NCI-H2196 treated with DMSO at 0.1 percent for 48 hours (cell line): ENCODE results near the gene TMCO1.
"Not testable (repeated sequence)": the region's sequence is repeated elsewhere in the genome, so short reads cannot be mapped to it uniquely, and the experiment has no call there.

ENCODE experiments used
- DNase-seq: peaks from one replicate; lab custom pipeline; 2025; ENCODE audit not compliant: unreplicated experiment; lab: John Stamatoyannopoulos, UW

The TMCO1 gene, protein sequence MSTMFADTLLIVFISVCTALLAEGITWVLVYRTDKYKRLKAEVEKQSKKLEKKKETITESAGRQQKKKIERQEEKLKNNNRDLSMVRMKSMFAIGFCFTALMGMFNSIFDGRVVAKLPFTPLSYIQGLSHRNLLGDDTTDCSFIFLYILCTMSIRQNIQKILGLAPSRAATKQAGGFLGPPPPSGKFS

DNA sequence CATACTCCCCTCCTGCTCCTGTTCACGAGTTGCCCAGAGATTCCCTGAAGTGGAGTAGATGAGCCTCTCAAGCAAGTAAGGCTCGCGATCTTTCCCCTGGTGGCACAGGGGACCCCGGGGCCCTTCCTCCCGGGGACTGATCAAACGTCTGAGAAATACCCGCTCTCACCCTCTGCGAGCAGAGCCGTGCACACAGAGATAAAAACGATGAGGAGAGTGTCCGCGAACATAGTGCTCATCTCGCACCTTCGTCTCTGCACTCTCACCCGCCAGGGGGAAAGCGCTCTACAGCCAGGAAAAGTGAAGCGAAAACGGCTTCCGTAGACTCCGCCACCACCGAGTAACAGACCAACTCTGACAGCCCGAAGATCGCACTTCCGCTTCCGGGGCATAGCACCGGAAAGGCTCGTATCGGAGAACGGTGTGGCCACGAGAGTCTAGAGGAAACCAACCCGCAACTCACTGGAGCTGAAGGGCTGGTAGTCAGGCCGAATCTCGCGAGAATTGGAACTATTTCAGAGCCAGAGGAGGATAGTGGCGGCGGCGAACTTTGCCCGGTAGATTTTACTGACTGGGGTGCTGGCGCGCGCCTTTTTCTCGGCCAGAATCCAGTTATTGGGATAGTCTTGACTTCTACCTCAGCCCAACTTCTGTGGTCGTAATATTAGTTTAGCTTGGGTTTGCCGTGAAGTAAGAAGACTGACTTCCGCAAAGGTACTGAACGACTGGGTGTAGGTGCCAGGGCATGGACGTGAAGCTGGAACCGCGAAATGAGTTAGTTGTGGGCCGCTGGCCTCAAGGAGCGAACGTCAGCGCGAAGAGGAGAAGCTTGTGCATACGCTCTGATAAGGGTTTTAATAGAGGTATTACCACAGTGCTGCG lies at the start of gene TMCO1:
Gene TMCO1 (minus strand): TSS at position 356 of the 882 bp plus-strand sequence. CDS start 117 bp downstream, at position 239.
- peak; percentile 94 for DNase-seq

DNA sequence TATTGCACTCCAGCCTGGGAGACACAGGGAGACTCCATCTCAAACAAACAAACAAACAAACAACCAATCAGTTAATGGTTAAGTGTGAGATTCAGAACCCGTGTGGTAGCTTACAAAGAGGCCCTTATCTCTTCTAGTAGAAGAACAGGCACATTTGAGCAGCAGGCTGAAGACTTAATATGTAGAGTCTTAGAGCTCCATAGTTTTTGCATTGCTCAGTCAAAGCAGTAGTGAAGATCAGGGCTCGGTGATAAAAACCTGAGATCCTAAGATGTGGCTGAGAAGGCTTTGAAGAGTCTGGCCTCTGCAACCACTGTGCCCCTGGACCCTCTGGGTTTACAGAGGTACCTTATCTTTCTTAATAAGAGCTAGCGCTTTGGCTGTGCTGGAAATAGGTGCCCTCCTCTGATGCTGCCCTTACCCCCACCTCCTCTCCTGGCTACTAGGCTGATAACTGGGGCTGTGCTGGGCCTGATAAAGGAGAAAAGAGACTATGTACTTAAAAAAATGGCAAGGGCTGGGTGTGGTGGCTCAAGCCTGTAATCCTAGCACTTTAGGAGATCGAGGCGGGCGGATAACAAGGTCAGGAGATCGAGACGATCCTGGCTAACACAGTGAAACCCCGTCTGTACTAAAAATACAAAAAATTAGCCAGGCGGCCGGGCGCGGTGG lies 48.3 kb upstream of the TMCO1 start:
- no peak for DNase-seq

DNA sequence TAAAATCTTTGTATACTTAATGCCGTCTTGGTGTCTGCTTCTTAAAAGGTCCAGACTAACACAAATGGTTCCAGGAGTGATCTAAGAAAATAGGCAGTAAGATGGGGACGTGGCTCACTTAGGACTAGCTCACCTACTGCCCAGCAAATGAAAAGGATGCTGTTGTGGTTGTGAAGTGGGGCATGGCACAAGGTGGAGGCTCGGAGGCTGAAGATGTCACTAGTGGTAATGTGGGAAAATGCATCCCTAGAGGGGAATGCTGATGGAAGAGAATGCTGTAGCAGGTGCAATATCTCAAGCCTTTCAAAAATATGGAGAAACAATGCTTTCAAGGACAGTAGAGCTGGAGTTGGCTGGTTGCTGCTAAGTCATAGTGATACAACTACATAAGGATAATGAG lies 47.5 kb upstream of the TMCO1 start:
- no peak for DNase-seq

- DNase-seq, result no peak
Observed at GRCh38 chr1:165815725-165816124, 47.1 kb upstream of the TMCO1 start.

DNA sequence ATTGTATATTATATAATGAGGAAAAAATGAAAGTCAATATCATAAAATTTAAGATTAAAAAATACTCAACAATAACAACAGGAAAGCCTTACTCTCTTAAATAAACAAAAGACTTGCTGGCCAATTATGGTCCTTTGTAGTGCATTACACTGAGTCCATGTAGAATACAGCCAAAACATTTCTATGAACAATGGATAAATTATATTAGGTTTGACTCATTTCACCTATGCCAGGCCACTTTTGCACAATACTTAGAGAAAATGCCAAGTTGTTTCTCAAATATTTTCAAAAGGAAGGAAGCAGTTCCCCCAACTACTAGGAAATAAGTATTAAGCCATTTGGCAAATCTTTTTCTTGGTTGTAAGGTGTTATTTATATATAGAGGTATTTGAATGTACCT lies 38.9 kb upstream of the TMCO1 start:
- no peak for DNase-seq

GRCh38 chr1:165804513-165804912 lies 35.8 kb upstream of the TMCO1 start:
- DNase-seq, result not testable (repeated sequence)

- no peak for DNase-seq
Observed at GRCh38 chr1:165799387-165799786, 30.7 kb upstream of the TMCO1 start.

- no peak for DNase-seq
Observed at GRCh38 chr1:165795894-165796293, 27.2 kb upstream of the TMCO1 start.

DNA sequence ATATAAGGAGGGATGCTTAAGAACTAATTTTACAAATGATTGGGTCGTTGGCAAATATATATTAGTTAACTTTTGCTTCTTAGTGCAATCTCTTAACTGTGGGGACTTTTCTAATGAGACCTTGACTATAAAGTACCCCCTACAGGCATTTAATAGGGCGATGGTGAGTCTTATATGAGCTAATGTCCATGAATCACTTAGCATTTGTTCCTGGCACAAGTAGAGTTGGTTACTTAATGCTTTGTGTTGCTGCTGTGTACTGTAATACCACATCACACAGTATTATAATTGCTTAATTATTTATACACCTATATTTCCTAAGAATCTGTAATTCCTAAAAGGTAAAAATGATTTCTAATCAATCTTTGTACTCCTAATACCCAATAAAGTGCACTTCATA lies 25.3 kb upstream of the TMCO1 start:
- no peak for DNase-seq

DNA sequence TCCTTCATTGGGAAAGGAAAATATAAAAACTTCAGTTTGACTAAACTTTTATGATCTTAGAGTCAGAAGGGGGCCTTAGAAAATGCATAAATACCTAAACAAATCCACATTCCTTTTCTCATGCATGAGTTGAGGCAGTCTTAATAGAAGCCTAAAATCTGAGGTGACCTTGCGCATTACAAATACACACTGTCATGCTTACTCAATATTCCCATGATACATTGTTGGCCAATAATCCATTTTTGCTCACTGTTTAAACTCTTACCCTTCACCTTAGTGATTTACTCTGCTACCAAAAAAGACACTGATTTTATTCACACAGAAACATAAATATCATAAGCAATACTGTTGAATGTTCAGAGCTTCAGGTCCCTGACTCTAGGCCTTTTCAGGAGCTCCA lies 19.1 kb upstream of the TMCO1 start:
- no peak for DNase-seq

DNA sequence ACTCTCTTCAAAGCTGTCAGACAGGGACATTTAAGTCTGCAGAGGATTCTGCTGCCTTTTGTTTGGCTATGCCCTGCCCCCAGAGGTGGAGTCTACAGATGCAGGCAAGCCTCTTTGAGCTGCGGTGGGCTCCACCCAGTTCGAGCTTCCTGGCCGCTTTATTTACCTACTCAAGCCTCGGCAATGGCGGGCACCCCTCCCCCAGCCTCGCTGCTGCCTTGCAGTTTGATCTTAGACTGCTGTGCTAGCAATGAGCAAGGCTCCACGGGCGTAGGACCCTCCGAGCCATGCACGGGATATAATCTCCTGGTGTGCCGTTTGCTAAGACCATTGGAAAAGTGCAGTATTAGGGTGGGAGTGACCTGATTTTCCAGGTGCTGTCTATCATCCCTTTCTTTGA lies 14.9 kb upstream of the TMCO1 start:
- DNase-seq, result not testable (repeated sequence)

DNA sequence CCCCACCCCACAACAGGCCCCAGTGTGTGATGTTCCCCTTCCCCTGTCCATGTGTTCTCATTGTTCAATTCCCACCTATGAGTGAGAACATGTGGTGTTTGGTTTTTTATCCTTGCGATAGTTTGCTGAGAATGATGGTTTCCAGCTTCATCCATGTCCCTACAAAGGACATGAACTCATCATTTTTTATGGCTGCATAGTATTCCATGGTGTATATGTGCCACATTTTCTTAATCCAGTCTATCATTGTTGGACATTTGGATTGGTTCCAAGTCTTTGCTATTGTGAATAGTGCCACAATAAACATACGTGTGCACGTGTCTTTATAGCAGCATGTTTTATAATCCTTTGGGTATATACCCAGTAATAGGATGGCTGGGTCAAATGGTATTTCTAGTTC lies 9.5 kb upstream of the TMCO1 start:
- DNase-seq, result not testable (repeated sequence)

GRCh38 chr1:165773324-165773965 lies 4.8 kb upstream of the TMCO1 start:
- no peak for DNase-seq

- no peak for DNase-seq
Observed at GRCh38 chr1:165772739-165773138, 4.1 kb upstream of the TMCO1 start.

GRCh38 chr1:165764277-165764676 lies 4.4 kb downstream of the TMCO1 start:
- no peak for DNase-seq

DNA sequence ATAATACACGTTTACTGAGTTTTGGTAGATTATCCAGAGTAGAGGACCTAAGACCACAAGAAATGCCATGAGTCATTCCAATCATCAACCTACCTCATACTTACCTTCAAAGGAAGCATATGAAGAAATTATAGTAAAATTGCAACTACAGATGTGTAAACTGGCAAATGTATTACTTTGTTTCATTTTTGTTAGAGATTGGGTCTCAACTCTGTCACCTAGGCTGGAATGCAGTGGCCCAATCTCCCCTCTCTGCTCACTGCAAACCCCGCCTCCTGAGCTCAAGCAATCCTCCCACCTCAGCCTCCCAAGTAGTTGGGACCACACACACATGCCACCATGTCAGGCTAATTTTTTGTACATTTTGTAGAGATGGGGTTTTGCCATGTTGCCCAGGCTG lies 5.2 kb downstream of the TMCO1 start:
- DNase-seq, result no peak

DNA sequence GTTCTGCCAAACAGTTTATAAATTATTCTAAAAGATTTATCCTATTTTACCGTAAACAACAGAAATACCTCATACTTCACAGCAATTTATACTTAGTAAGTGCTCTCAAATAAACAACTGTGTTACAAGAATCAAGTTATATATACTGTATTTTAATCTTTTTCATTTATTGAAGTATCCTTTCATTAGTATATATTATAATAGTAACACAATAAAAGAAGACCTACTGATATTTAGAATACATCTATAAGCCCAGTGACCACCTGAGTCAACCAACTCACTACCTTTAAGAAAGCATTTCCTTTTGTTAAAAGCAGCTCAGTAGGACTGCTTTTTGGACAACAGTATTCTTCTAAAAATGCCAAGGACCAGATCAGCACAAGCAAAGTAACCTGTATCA lies 5.9 kb downstream of the TMCO1 start:
- no peak for DNase-seq

DNA sequence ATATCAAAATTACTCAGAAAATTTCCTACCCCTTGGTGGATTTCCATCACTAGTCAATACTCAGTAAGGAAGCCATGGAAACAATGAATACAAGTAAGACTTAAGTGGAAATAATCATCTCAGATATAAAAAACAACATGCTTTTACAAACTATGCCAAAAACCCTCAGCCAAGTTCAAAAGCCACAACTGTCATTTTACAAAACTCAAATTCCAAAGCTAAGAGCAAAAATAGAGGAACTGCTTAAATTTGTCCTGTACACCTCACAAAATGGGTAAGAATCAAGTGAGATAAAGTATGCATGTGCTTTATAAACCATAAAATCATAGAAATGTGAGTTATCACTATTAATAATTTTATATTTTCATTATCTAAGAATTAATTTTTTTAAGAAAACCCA lies 9.6 kb downstream of the TMCO1 start:
- no peak for DNase-seq

DNA sequence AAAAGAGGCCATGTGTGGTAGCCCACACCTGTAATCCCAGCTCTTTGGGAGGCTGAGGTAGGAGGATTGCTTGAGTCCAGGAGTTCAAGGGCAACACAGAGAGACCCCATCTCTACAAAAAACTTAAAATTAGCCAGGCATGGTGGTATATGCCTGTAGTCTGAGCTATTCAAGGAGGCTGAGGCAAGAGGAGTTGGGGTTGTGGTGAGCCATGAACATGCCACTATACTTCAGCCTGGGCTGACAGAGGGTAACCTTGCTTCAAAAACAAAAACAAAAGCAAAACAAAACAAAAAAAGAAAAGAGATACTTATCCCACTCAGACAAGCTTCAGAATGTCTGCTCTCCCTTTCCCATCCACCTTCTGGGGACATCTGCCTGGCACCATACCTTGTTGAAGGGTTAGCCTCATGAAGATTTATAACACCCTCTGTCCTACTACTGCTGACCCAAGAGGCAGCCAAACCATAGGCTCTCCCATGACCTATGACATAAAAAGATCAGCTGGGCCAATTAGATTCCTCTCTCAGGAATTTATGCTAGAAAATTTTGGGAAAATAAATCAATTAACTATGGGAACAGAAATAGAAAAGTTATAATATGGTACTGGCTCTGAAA lies 13.2 kb downstream of the TMCO1 start:
- no peak for DNase-seq

DNA sequence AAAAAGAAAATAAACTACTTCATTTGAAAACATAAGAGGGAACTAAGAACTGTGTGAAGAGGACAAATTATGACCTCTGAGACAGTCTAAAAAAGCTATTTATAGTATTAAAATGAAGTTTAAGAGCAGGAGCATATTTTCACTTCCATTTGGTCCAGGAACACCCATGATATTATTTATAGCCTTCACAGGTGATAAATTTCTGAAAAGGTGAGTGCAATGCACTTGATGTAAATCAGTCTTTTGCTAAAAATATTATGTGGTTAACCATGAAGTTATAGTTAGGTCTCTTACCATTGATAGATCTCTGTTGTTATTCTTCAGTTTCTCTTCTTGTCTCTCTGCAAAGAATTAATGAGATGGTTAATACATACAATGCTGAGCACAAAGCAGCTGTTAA lies 14.7 kb downstream of the TMCO1 start:
- DNase-seq, result no peak

DNA sequence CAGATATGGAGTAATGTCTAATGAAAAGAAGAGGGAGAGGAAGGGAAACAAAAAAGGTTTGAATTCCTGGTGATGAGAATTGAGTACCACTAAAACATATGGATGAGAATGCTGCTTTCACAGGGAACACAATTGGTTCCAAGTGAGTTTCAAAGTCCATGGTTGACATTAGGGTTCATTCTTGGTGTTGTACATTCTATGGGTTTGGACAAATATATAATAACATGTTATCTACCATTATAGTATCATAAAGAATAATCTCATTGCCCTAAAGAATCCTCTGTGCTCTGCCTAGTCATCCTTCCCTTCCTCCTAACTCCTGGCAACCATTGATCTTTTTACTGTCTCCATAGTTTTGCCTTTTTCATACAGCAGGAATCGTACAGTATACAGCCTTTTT lies 20.1 kb downstream of the TMCO1 start:
- DNase-seq, result no peak
